Ecto neural progenitor cell (in vitro differentiated cells): ENCODE data around the gene TRIM15.

Experiments used
- DNase-seq: peaks from one replicate; pipeline ENCODE4 v3.0.0-alpha.2; 2018; ENCODE audit warnings: low spot score

TRIM15 gene

GRCh38 chr6:30145818-30146217 is 17.5 kb upstream of the TRIM15 start:
- no peak for DNase-seq

- no peak for DNase-seq
These were observed 16.2 kb upstream of the TRIM15 start for GRCh38 chr6:30147096-30147495.

GRCh38 chr6:30149234-30149633 is 14.1 kb upstream of the TRIM15 start:
- no peak for DNase-seq

- DNase-seq, result no peak
These were observed 13.3 kb upstream of the TRIM15 start for GRCh38 chr6:30149858-30150550.

- no peak for DNase-seq
These were observed 12.5 kb upstream of the TRIM15 start for GRCh38 chr6:30150671-30151395.

GRCh38 chr6:30151580-30151979 is 11.8 kb upstream of the TRIM15 start:
- no peak for DNase-seq

GRCh38 chr6:30152016-30152673 is 11.2 kb upstream of the TRIM15 start:
- DNase-seq, result no peak

GRCh38 chr6:30152910-30153610 is 10.3 kb upstream of the TRIM15 start:
- no peak for DNase-seq

- DNase-seq, result no peak
These were observed 9.3 kb upstream of the TRIM15 start for GRCh38 chr6:30154061-30154460.

- no peak for DNase-seq
These were observed 8.4 kb upstream of the TRIM15 start for GRCh38 chr6:30154709-30155519.

- no peak for DNase-seq
These were observed 7.7 kb upstream of the TRIM15 start for GRCh38 chr6:30155520-30156261.

- no peak for DNase-seq
These were observed 7.1 kb upstream of the TRIM15 start for GRCh38 chr6:30156262-30156599.

GRCh38 chr6:30156774-30157173 is 6.6 kb upstream of the TRIM15 start:
- no peak for DNase-seq

GRCh38 chr6:30157581-30157980 is 5.8 kb upstream of the TRIM15 start:
- DNase-seq, result no peak

- DNase-seq, result no peak
These were observed 5.3 kb upstream of the TRIM15 start for GRCh38 chr6:30157999-30158398.

- no peak for DNase-seq
These were observed 4.8 kb upstream of the TRIM15 start for GRCh38 chr6:30158475-30159040.

GRCh38 chr6:30160008-30160784 is 3.1 kb upstream of the TRIM15 start:
- DNase-seq, result no peak

GRCh38 chr6:30160785-30161531 is 2.4 kb upstream of the TRIM15 start, which contains the start of gene TRIM10:
Gene TRIM10 (minus strand): TSS chr6:30161211. CDS start chr6:30160858, 353 bp downstream.
- DNase-seq, result no peak
